ENCODE measurements around the gene KRTAP4-4.
"Not testable (repeated sequence)": the region's sequence is repeated elsewhere in the genome, so short reads cannot be mapped to it uniquely, and the experiment has no call there.

The KRTAP4-4 gene

GRCh38 chr17:41160648-41161047 is at the start of gene KRTAP4-4:
KRTAP4-4 (minus strand) TSS chr17:41160748; CDS start chr17:41160691, 57 bp downstream.
- no peak for DNase-seq (ENCODE audit: low read depth in 2 of 2)

GRCh38 chr17:41199421-41200078 is 39.0 kb upstream of the KRTAP4-4 start:
- DNase-seq (ENCODE audit: low read depth in 2 of 2) = no peak

GRCh38 chr17:41196068-41196467 is 35.5 kb upstream of the KRTAP4-4 start:
- DNase-seq (ENCODE audit: low read depth in 2 of 2) = no peak

GRCh38 chr17:41190328-41190727 is 29.8 kb upstream of the KRTAP4-4 start:
- DNase-seq (ENCODE audit: low read depth in 2 of 2) = no peak

- not testable (repeated sequence) for DNase-seq (ENCODE audit: low read depth in 2 of 2)
Observed at GRCh38 chr17:41189837-41190318, 29.3 kb upstream of the KRTAP4-4 start, which contains the start of gene KRTAP9-1. KRTAP9-1 (plus strand) TSS chr17:41189887; CDS start chr17:41189887, 0 bp downstream.

GRCh38 chr17:41186872-41187271 is 26.3 kb upstream of the KRTAP4-4 start:
- DNase-seq (ENCODE audit: low read depth in 2 of 2) = no peak

- no peak for DNase-seq (ENCODE audit: low read depth in 2 of 2)
Observed at GRCh38 chr17:41185001-41185400, 24.5 kb upstream of the KRTAP4-4 start.

- no peak for DNase-seq (ENCODE audit: low read depth in 2 of 2)
Observed at GRCh38 chr17:41184480-41184961, 24.0 kb upstream of the KRTAP4-4 start, which contains the start of gene KRTAP4-1. KRTAP4-1 (minus strand) TSS chr17:41184911; CDS start chr17:41184854, 57 bp downstream.

- no peak for DNase-seq (ENCODE audit: low read depth in 2 of 2)
Observed at GRCh38 chr17:41178843-41179616, 18.5 kb upstream of the KRTAP4-4 start.

- DNase-seq (ENCODE audit: low read depth in 2 of 2) = no peak
Observed at GRCh38 chr17:41178341-41178740, 17.8 kb upstream of the KRTAP4-4 start.

- DNase-seq (ENCODE audit: low read depth in 2 of 2) = no peak
Observed at GRCh38 chr17:41177727-41178271, 17.3 kb upstream of the KRTAP4-4 start, which contains the start of gene KRTAP4-2. KRTAP4-2 (minus strand) TSS chr17:41178221; CDS start chr17:41178164, 57 bp downstream.

- no peak for DNase-seq (ENCODE audit: low read depth in 2 of 2)
Observed at GRCh38 chr17:41176744-41177387, 16.3 kb upstream of the KRTAP4-4 start.

GRCh38 chr17:41171886-41172285 is 11.3 kb upstream of the KRTAP4-4 start:
- DNase-seq (ENCODE audit: low read depth in 2 of 2) = no peak

GRCh38 chr17:41168121-41168520 is 7.6 kb upstream of the KRTAP4-4 start, which contains the start of gene KRTAP4-3:
KRTAP4-3 (minus strand) TSS chr17:41168221; CDS start chr17:41168172, 49 bp downstream.
- no peak for DNase-seq (ENCODE audit: low read depth in 2 of 2)

GRCh38 chr17:41167561-41167960 is 7.0 kb upstream of the KRTAP4-4 start:
- no peak for DNase-seq (ENCODE audit: low read depth in 2 of 2)

GRCh38 chr17:41163828-41164227 is 3.3 kb upstream of the KRTAP4-4 start:
- no peak for DNase-seq (ENCODE audit: low read depth in 2 of 2)

GRCh38 chr17:41160190-41160589 is 358 bp downstream of the KRTAP4-4 start:
- not testable (repeated sequence) for DNase-seq (ENCODE audit: low read depth in 2 of 2)

- DNase-seq (ENCODE audit: low read depth in 2 of 2) = no peak
Observed at GRCh38 chr17:41153856-41154255, 6.7 kb downstream of the KRTAP4-4 start.

- no peak for DNase-seq (ENCODE audit: low read depth in 2 of 2)
Observed at GRCh38 chr17:41151525-41151924, 9.0 kb downstream of the KRTAP4-4 start.

- DNase-seq (ENCODE audit: low read depth in 2 of 2) = no peak
Observed at GRCh38 chr17:41150026-41150425, 10.5 kb downstream of the KRTAP4-4 start.

GRCh38 chr17:41149652-41149985 is 10.9 kb downstream of the KRTAP4-4 start, which contains the start of gene KRTAP4-5:
KRTAP4-5 (minus strand) TSS chr17:41149825; CDS start chr17:41149767, 58 bp downstream.
- DNase-seq (ENCODE audit: low read depth in 2 of 2) = no peak
